HepG2 (cell line): ENCODE measurements around the gene HTR6. TPM values are rescaled to one million over a fixed set of nuclear protein-coding genes. Genes with fewer than 3 reads are reported as not detected.

Experiments used
- ATAC-seq: fragments of 200-7000 bp; cut with Tn5 transposase; 3 replicates; pipeline ENCODE4 v1.9.1; 2020; ENCODE audit warnings: mild to moderate bottlenecking, moderate library complexity
- BruUV-seq: library from RNA; stranded (reverse); fragments of 400-500 nt; replicated peaks from 2 replicates; lab custom pipeline; 2021; lab: Mats Ljungman, UMichigan
- CTCF ChIA-PET: fragments of 300-600 bp; formaldehyde crosslinking; extraction: SDS; loops from one replicate; lab custom pipeline; 2021; ENCODE audit warnings: low total read pairs, inconsistent platforms, low intra/inter-chr PET ratio; lab: Yijun Ruan, JAX
- POLR2A ChIA-PET: fragments of 350-600 bp; sonication (Branson Sonifier 250); formaldehyde crosslinking; loops from one replicate; lab custom pipeline; 2020; ENCODE audit warnings: antibody characterized with exemption, inconsistent platforms; lab: Yijun Ruan, JAX
- DNase-seq: peaks from one replicate; pipeline ENCODE4 v3.0.0-alpha.2; 2015; ENCODE audit warnings: low spot score
- FAIRE-seq: peaks from 3 replicates; lab custom pipeline; 2011; peaks lifted over from hg19 to GRCh38; lab: Jason Lieb, UNC
- H2AFZ ChIP-seq: one replicate; pipeline ENCODE4 v1.6.1; 2011; ENCODE audit warnings: low read length, inconsistent platforms
- H3K27ac ChIP-seq: fragments of 300-600 bp; 3 replicates; pipeline ENCODE4 v1.8.0; 2011; ENCODE audit warnings: mixed run types, mild to moderate bottlenecking, mixed read lengths, low read length, inconsistent platforms; ENCODE audit not compliant: insufficient read depth; ENCODE audit errors: extremely low read length
- H3K27me3 ChIP-seq, 2 experiments: fragments of 200-600 bp in 1 of 2; 2 replicates in 1 of 2; 3 replicates in 1 of 2; pipeline versions ENCODE4 v1.6.0 to v1.8.0; 2011; ENCODE audit warnings: low read length in 2 of 2, mild to moderate bottlenecking in 2 of 2, moderate library complexity in 2 of 2, inconsistent platforms in 1 of 2; ENCODE audit not compliant: insufficient read depth in 2 of 2, control insufficient read depth in 1 of 2
- H3K36me3 ChIP-seq, 2 experiments: fragments of 200-600 bp in 1 of 2; replicated peaks in 1 of 2; 2 replicates in 1 of 2; 3 replicates in 1 of 2; pipeline versions ENCODE4 v1.5.1 to v1.8.0; 2011; ENCODE audit warnings: low read length in 2 of 2, inconsistent platforms in 1 of 2; ENCODE audit not compliant: insufficient read depth in 2 of 2, control insufficient read depth in 1 of 2
- H3K4me1 ChIP-seq: 2 replicates; pipeline ENCODE4 v1.5.1; 2012; ENCODE audit warnings: low read length, inconsistent platforms; ENCODE audit not compliant: insufficient read depth
- H3K4me2 ChIP-seq: 2 replicates; pipeline ENCODE4 v1.6.0; 2011; ENCODE audit warnings: low read depth, low read length, inconsistent platforms
- H3K4me3 ChIP-seq, 3 experiments: fragments of 200-600 bp in 1 of 3; sonication (generic), shearing (Covaris generic) in 1 of 3; replicated peaks in 1 of 3; 2 replicates each; pipeline ENCODE4 v1.5.1; 2011 to 2016; ENCODE audit warnings: low read length in 3 of 3, inconsistent platforms in 2 of 3, low read depth in 2 of 3, mild to moderate bottlenecking in 2 of 3, control low read depth in 1 of 3, mixed read lengths in 1 of 3; ENCODE audit not compliant: insufficient read depth in 1 of 3
- H3K79me2 ChIP-seq: one replicate; pipeline ENCODE4 v1.6.1; 2011; ENCODE audit warnings: low read length, inconsistent platforms; ENCODE audit not compliant: insufficient read depth
- H3K9ac ChIP-seq: 2 replicates; pipeline ENCODE4 v1.6.0; 2011; ENCODE audit warnings: mild to moderate bottlenecking, low read depth, low read length, inconsistent platforms; ENCODE audit not compliant: insufficient read depth
- H3K9me3 ChIP-seq: 2 replicates; pipeline ENCODE4 v1.5.1; 2012; ENCODE audit warnings: mild to moderate bottlenecking, low read length
- H4K20me1 ChIP-seq: 2 replicates; pipeline ENCODE4 v1.6.0; 2011; ENCODE audit warnings: inconsistent platforms, mild to moderate bottlenecking, low read length, moderate library complexity; ENCODE audit not compliant: insufficient read depth
- DMAP1 ChIP-seq: IDR thresholded peaks from 2 replicates; pipeline ENCODE4 v1.6.1; 2016
- FOXM1 ChIP-seq: sonication (generic); formaldehyde crosslinking; IDR thresholded peaks from 2 replicates; pipeline ENCODE4 v1.5.0; 2020; ENCODE audit warnings: missing genetic modification reagents
- GABPA ChIP-seq, 2 experiments: IDR thresholded peaks; 2 replicates each; pipeline ENCODE4 v1.6.1; 2011 to 2016; ENCODE audit warnings: low read depth in 2 of 2, low read length in 1 of 2, missing biosample characterization in 1 of 2, missing genetic modification characterization in 1 of 2
- IKZF4 ChIP-seq: sonication (generic); formaldehyde crosslinking; IDR thresholded peaks from 2 replicates; pipeline ENCODE4 v1.5.1; 2020; ENCODE audit warnings: borderline replicate concordance, mild to moderate bottlenecking, low read depth, missing genetic modification reagents; ENCODE audit errors: not compliant biosample characterization
- KDM1A ChIP-seq: IDR thresholded peaks from 2 replicates; pipeline ENCODE4 v1.6.1; 2016; ENCODE audit warnings: missing compliant biosample characterization
- ZNF629 ChIP-seq: sonication (generic); formaldehyde crosslinking; conservative IDR thresholded peaks from 2 replicates; pipeline ENCODE4 v1.5.0; 2020; ENCODE audit warnings: missing genetic modification reagents
- WGBS: methylation state at CpG from one replicate; pipeline ENCODE4 v1.1.6; 2017; ENCODE audit warnings: low lambda C conversion rate; 5-methylcytosine and 5-hydroxymethylcytosine counted together
- in situ Hi-C: cut with HindIII; loops from 2 replicates; pipeline ENCODE4 v1.10.0; 2017; ENCODE audit warnings: low pct_unique_long_range_greater_than_20kb; ENCODE audit not compliant: extremely low pct_ligation_motif_present
- intact Hi-C: fragments of 100-400 bp; cut with micrococcal nuclease; formaldehyde crosslinking; loops from one replicate; pipeline ENCODE4 v1.10.0; 2022; ENCODE audit not compliant: unreplicated experiment
- polyA plus RNA-seq, 8 experiments: library from polyadenylated mRNA; depleted of rRNA in 3 of 8; stranded (reverse) in 7 of 8; unstranded in 1 of 8; fragments of >200 nt; fragmentation: Illumina TruSeq in 4 of 8; extraction: Trizol in 4 of 8; gene quantifications; 2 replicates each; pipeline versions ENCODE4 v1.2.1 to v1.2.3, GENCODE V29; 2011 to 2016; ENCODE audit warnings: low read depth in 4 of 8, missing spikeins in 1 of 8, mixed read lengths in 1 of 8; ENCODE audit not compliant: insufficient read depth in 1 of 8
- total RNA-seq, 5 experiments: library from RNA; depleted of rRNA; stranded (reverse); fragments of >200 nt; fragmentation: Illumina TruSeq; extraction: Trizol; gene quantifications; 2 replicates each; pipeline ENCODE4 v1.2.3, GENCODE V29; 2016; ENCODE audit warnings: low read depth in 1 of 5
- TF ChIP-seq, protein P1 (sequence below): sonication (generic); formaldehyde crosslinking; IDR thresholded peaks from 2 replicates; pipeline ENCODE4 v1.4.0; 2020; ENCODE audit warnings: missing genetic modification reagents, borderline replicate concordance
- TF ChIP-seq, protein P2 (sequence below): sonication (generic); formaldehyde crosslinking; IDR thresholded peaks from 2 replicates; pipeline ENCODE4 v1.4.0; 2020; ENCODE audit warnings: mild to moderate bottlenecking, missing genetic modification reagents, borderline replicate concordance
- TF ChIP-seq, protein P3 (sequence below): sonication (generic); formaldehyde crosslinking; IDR thresholded peaks from 2 replicates; pipeline ENCODE4 v1.5.1; 2020; ENCODE audit warnings: missing genetic modification reagents, mild to moderate bottlenecking, borderline replicate concordance

HTR6 gene
- total and polyA plus RNA-seq, 2 of the 13 experiments (the other 11 are each of a cell fraction or from before 2014, with no cell fraction given), result 0.04 TPM; not detected in 1

DNA sequence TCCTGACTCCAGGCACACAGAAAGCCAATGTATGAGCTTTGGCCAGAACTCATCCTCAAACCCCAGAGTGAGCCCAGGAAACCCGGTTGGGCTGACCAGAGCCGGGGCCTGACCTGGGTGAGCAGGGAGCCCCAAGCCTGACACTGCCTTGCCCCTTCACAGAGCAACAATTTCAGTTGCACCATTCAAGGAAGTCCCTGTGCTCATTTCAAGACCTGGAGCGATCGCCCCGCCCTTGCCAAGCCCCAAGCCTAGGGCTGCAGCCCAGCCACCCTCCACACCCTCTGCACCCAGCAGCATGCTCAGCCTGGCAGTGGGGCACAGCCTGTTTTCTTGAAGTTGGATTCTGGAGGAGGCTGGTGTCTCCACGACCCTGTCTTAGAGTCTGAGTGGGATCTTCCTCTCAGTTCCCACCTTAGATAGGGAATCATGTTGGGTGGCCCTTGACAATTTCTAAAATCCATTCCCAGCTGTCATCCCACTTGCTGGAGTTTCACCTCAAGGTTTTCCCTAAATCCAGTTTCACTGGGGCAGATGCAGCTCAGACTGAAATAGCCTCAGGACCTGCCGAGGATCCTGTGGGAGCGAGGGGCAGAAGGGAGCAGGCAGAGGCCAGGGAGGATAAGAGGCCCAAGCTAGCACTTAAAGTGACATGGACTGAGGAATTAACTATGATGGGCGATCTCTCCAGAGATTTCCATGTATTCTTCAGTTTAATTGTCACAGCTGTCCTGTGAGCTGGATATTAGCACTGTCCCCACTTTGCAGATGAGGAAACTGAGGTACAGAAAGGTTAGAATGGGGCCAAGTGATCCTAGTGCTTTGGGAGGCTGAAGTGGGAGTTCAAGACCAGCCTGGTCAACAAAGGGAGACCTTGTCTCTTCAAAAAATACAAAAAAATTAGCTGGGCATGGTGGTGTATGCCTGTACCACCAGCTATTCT, 18.0 kb upstream of the HTR6 start:
- in situ Hi-C loops, result loop anchor here (5.0 kb wide), 3 partner anchors 49 to 304 kb away; a partner anchor contains a TSS
- H3K27ac ChIP-seq, result no peak overlapping the region

DNA sequence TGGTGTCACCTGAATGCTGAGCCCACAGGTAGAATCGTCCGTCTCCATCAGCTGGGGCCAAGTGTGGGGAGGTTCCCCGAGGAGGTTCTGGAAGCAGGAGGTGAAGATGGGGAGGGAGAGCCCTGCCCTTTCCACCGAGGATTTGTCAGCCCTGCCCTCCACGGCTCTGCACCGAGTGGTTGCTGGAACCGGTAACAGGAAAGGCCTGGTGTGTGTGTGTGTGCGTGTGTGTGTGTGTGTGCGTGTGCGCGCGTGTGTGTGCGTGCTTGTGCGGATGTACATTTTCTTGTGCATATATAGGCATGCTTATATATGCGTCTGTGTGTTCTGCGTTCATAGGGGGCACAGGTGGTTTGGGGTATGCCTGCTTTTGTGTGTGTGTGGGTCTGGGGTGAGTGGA, 17.0 kb upstream of the HTR6 start:
- H4K20me1 ChIP-seq, result no peaks in the 10 kb centered on the region
- intact Hi-C loops, result no loop called here

More for the DNA sequence above, 18.0 kb upstream of the HTR6 start:
- H3K9ac ChIP-seq, result no peak overlapping the region
- no peaks in the 10 kb centered on the region for H4K20me1 ChIP-seq
- CTCF ChIA-PET, result no interaction called here
- WGBS, result 84% methylated on average over 7 of the region's 9 CpGs
- POLR2A ChIA-PET, result no interaction called here
- intact Hi-C loops, result no loop called here
- H3K4me1 ChIP-seq, result peaks cover 37% of the 10 kb centered on the region
- ATAC-seq, result no peak
- DNase-seq, result no peak
- FAIRE-seq, result no peak
- no peaks in the 10 kb centered on the region for H3K36me3 ChIP-seq
- no peaks in the 10 kb centered on the region for H3K9me3 ChIP-seq
- no peaks in the 10 kb centered on the region for H3K79me2 ChIP-seq
- BruUV-seq, result no TSS peak
- H3K27me3 ChIP-seq, result peaks cover 0 to 21% of the 10 kb centered on the region in 2 experiments; a peak in 3 of 5 replicates
- no peak overlapping the region for H2AFZ ChIP-seq
- TF ChIP-seq FOXM1 (CRISPR knock-in tag), result no peak
- no peak for TF ChIP-seq IKZF4 (CRISPR knock-in tag)
- peak; percentile 61 for TF ChIP-seq ZNF629 (CRISPR knock-in tag)
- no peak for TF ChIP-seq KDM1A (CRISPR knock-in tag)
- no peak for TF ChIP-seq DMAP1 (CRISPR knock-in tag)
- no peak overlapping the region for H3K4me2 ChIP-seq
- H3K4me3 ChIP-seq, result no peak overlapping the region

More for the DNA sequence above, 17.0 kb upstream of the HTR6 start:
- Histone ChIP-seq H2AFZ (no peak overlapping the region), H3K4me2 (no peak overlapping the region), H3K79me2 (no peaks in the 10 kb centered on the region), H3K4me1 (peaks cover 37% of the 10 kb centered on the region), H3K27ac (no peak overlapping the region), H3K9ac (no peak overlapping the region), H3K4me3 (no peak overlapping the region), H3K9me3 (no peaks in the 10 kb centered on the region), H3K27me3 (peaks cover 0 to 20% of the 10 kb centered on the region in 2 experiments; a peak in 3 of 5 replicates), H3K36me3 (no peaks in the 10 kb centered on the region)
- no peak for DNase-seq
- TF ChIP-seq, protein P1, sequence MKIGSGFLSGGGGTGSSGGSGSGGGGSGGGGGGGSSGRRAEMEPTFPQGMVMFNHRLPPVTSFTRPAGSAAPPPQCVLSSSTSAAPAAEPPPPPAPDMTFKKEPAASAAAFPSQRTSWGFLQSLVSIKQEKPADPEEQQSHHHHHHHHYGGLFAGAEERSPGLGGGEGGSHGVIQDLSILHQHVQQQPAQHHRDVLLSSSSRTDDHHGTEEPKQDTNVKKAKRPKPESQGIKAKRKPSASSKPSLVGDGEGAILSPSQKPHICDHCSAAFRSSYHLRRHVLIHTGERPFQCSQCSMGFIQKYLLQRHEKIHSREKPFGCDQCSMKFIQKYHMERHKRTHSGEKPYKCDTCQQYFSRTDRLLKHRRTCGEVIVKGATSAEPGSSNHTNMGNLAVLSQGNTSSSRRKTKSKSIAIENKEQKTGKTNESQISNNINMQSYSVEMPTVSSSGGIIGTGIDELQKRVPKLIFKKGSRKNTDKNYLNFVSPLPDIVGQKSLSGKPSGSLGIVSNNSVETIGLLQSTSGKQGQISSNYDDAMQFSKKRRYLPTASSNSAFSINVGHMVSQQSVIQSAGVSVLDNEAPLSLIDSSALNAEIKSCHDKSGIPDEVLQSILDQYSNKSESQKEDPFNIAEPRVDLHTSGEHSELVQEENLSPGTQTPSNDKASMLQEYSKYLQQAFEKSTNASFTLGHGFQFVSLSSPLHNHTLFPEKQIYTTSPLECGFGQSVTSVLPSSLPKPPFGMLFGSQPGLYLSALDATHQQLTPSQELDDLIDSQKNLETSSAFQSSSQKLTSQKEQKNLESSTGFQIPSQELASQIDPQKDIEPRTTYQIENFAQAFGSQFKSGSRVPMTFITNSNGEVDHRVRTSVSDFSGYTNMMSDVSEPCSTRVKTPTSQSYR (CRISPR knock-in tag), result no peak
- 0 out of 2 replicates have a peak, but pooled peaks have one; percentile 13 for TF ChIP-seq GABPA (IDR thresholded peaks at IDR 0.05; ENCODE audit: low read depth, low read length)
- TF ChIP-seq GABPA (CRISPR knock-in tag; IDR thresholded peaks at IDR 0.05; ENCODE audit: low read depth), result no peak
- TF ChIP-seq, protein P2, sequence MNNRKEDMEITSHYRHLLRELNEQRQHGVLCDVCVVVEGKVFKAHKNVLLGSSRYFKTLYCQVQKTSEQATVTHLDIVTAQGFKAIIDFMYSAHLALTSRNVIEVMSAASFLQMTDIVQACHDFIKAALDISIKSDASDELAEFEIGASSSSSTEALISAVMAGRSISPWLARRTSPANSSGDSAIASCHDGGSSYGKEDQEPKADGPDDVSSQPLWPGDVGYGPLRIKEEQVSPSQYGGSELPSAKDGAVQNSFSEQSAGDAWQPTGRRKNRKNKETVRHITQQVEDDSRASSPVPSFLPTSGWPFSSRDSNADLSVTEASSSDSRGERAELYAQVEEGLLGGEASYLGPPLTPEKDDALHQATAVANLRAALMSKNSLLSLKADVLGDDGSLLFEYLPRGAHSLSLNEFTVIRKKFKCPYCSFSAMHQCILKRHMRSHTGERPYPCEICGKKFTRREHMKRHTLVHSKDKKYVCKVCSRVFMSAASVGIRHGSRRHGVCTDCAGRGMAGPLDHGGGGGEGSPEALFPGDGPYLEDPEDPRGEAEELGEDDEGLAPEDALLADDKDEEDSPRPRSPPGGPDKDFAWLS (CRISPR knock-in tag), result no peak
- TF ChIP-seq, protein P3, sequence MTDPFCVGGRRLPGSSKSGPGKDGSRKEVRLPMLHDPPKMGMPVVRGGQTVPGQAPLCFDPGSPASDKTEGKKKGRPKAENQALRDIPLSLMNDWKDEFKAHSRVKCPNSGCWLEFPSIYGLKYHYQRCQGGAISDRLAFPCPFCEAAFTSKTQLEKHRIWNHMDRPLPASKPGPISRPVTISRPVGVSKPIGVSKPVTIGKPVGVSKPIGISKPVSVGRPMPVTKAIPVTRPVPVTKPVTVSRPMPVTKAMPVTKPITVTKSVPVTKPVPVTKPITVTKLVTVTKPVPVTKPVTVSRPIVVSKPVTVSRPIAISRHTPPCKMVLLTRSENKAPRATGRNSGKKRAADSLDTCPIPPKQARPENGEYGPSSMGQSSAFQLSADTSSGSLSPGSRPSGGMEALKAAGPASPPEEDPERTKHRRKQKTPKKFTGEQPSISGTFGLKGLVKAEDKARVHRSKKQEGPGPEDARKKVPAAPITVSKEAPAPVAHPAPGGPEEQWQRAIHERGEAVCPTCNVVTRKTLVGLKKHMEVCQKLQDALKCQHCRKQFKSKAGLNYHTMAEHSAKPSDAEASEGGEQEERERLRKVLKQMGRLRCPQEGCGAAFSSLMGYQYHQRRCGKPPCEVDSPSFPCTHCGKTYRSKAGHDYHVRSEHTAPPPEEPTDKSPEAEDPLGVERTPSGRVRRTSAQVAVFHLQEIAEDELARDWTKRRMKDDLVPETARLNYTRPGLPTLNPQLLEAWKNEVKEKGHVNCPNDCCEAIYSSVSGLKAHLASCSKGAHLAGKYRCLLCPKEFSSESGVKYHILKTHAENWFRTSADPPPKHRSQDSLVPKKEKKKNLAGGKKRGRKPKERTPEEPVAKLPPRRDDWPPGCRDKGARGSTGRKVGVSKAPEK (CRISPR knock-in tag), result no peak
- ChIA-PET CTCF (no interaction called here), POLR2A (no interaction called here)
- in situ Hi-C loops, result loop anchor here (5.0 kb wide), 3 partner anchors 50 to 305 kb away; a partner anchor contains a TSS
- BruUV-seq, result no TSS peak
- 88% methylated on average over 16 of the region's 16 CpGs for WGBS
- no peak for FAIRE-seq
- no peak for ATAC-seq
